ENCODE measurements around the gene GPANK1. TPM values are rescaled to one million over a fixed set of nuclear protein-coding genes. Genes with fewer than 3 reads are reported as not detected.

The GPANK1 gene
- total RNA-seq, 1 donor, result 11.9 TPM

DNA sequence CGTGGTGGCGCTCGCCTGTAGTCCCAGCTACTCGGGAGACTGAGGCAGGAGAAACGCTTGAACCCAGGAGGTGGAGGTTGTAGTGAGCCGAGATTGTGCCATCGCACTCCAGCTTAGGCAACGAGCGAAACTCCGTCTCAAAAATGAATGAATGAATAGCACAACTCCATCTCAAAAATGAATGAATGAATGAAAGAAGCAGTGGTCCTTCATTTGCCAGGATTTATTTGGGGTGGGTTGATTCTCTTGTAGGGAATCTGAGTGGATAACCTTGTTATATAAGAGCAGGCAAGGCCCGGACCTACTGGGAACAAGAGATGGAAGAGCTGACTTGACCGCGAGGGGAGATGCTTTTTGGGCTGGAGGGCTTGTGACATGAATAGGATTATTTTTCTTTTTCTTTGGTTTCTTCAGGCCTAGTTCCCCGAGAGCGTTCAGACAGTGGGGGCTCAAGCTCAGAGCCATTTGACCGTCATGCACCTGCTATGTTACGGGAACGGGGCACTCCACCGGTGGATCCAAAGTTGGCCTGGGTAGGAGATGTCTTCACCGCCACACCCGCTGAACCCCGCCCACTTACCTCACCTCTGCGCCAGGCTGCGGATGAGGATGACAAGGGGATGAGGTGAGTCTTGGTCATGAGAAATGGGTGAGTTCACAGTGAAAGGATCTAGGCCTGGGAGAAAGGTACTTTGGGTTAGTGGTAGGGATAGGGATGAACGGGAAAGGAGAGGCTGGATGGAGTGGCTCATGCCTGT lies 34.4 kb downstream of the GPANK1 start:
- Histone ChIP-seq H3K27me3 (ENCODE audit: insufficient read depth, low read length) (no peaks in the 10 kb centered on the region), H3K4me1 (ENCODE audit: insufficient read depth, low read length) (no peaks in the 10 kb centered on the region), H3K9me3 (ENCODE audit: low read depth, low read length) (no peaks in the 10 kb centered on the region), H3K4me3 (ENCODE audit: low read length) (no peak overlapping the region)

DNA sequence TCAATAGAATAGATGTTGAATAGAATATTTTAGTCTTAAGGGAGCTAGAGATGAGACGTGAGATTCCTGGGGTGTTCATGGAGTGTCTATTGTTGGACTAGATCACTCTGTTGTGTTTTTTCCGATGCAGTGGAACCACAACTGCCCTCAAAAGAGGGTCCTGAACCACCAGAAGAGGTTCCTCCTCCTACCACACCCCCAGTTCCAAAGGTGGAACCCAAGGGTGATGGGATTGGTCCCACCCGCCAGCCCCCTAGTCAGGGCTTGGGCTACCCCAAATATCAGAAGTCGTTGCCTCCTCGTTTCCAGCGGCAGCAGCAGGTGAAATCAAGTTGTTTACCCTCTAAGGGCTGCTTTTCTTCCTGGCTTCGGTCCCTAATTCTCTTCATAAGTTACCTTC lies 35.8 kb downstream of the GPANK1 start:
- Histone ChIP-seq H3K4me3 (ENCODE audit: low read length) (no peak overlapping the region), H3K27me3 (ENCODE audit: insufficient read depth, low read length) (no peaks in the 10 kb centered on the region), H3K4me1 (ENCODE audit: insufficient read depth, low read length) (no peaks in the 10 kb centered on the region), H3K9me3 (ENCODE audit: low read depth, low read length) (no peaks in the 10 kb centered on the region)

DNA sequence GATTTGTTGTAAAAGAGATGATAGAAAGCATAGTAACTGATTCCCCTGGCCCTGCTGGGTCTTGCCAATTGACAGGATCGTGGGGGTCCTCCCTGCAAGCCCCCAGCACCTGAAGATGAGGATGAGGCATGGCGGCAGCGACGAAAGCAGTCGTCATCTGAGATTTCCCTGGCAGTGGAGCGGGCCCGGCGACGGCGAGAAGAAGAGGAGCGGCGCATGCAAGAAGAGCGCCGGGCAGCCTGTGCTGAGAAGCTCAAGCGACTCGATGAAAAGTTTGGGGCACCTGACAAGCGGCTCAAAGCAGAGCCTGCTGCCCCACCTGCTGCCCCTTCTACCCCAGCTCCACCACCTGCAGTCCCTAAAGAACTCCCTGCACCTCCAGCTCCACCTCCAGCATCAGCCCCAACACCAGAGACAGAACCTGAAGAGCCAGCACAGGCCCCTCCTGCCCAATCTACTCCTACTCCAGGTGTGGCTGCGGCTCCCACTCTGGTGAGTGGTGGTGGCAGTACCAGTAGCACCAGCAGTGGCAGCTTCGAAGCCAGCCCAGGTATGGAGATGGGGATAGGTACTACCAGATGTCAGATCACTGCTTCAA lies 37.0 kb downstream of the GPANK1 start:
- Histone ChIP-seq H3K9me3 (ENCODE audit: low read depth, low read length) (no peaks in the 10 kb centered on the region), H3K4me1 (ENCODE audit: insufficient read depth, low read length) (peaks cover 7% of the 10 kb centered on the region), H3K27me3 (ENCODE audit: insufficient read depth, low read length) (no peaks in the 10 kb centered on the region), H3K4me3 (ENCODE audit: low read length) (no peak overlapping the region)

DNA sequence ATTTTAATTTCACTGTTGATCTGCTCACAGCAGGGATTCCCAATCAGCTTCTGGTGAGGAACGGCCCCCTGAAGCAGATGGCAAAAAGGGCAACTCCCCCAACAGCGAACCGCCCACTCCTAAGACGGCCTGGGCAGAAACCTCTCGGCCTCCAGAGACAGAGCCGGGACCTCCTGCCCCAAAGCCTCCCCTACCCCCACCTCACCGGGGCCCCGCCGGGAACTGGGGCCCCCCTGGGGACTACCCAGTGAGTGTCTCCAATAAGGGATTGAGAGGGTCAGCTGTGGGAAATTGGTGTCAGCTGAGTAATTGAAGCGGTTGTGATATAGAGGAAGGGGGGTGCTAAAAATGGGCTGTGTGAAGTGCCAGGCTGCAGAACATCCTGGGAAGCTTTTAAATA lies 37.8 kb downstream of the GPANK1 start:
- Histone ChIP-seq H3K27me3 (ENCODE audit: insufficient read depth, low read length) (no peaks in the 10 kb centered on the region), H3K4me1 (ENCODE audit: insufficient read depth, low read length) (peaks cover 15% of the 10 kb centered on the region), H3K4me3 (ENCODE audit: low read length) (no peak overlapping the region), H3K9me3 (ENCODE audit: low read depth, low read length) (no peaks in the 10 kb centered on the region)

DNA sequence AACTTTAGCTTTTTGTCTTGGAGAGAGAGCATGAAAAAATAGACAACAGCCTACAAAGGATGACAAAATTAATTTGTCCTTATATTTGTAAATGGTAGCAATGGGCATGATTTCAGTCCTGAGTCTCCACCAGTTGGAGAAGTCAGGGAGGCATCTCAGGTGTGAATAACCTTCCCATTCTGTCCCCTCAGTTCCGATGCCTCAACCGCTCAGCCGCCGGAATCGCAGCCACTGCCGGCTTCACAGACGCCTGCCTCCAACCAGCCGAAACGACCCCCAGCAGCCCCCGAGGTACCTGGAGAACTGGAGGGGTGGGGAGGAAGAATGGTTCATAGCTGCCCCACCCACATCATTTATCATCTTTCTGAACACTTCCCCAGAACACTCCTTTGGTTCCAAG lies 40.7 kb downstream of the GPANK1 start:
- Histone ChIP-seq H3K9me3 (ENCODE audit: low read depth, low read length) (no peaks in the 10 kb centered on the region), H3K27me3 (ENCODE audit: insufficient read depth, low read length) (no peaks in the 10 kb centered on the region), H3K4me3 (ENCODE audit: low read length) (no peak overlapping the region), H3K4me1 (ENCODE audit: insufficient read depth, low read length) (peaks cover 31% of the 10 kb centered on the region)

DNA sequence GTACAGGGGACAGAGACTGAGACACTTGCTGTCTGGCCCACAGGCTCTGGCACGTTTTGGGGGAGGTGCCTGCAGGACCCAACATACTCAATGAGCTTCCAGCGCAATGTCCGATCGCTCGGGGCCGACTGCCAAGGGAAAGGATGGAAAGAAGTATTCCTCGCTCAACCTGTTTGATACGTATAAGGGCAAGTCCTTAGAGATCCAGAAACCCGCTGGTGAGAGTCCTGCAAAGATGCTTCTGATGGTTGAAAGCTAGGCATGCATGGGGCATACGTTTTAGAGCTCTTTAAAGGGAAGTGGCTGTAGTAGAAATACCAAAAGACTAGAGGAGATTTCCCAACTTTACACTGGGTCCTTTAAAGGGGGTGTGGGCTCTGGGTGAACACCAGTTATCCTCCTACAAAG lies 42.1 kb downstream of the GPANK1 start:
- Histone ChIP-seq H3K27me3 (ENCODE audit: insufficient read depth, low read length) (no peaks in the 10 kb centered on the region), H3K9me3 (ENCODE audit: low read depth, low read length) (no peaks in the 10 kb centered on the region), H3K4me3 (ENCODE audit: low read length) (no peak overlapping the region), H3K4me1 (ENCODE audit: insufficient read depth, low read length) (peaks cover 37% of the 10 kb centered on the region)

DNA sequence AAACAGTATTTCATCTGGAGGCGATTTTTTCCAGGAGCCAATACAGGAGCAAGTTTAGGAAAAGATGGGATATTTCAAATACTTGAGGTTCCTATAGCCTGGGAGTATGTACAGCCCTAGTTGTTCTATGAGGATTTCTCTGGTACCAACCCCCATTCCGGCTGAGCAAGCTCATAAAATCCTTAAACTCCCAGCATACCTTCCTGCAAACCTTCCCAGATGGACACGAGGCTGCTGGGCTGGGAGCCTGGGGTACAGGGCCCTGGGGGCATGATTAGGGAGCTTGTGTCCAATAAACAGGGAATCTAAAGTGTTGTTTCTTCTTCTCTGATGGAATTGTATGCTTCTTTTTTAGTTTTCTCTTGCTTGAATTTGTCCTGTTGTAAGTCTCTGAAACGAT lies 42.8 kb downstream of the GPANK1 start:
- Histone ChIP-seq H3K27me3 (ENCODE audit: insufficient read depth, low read length) (no peaks in the 10 kb centered on the region), H3K4me3 (ENCODE audit: low read length) (no peak overlapping the region), H3K9me3 (ENCODE audit: low read depth, low read length) (no peaks in the 10 kb centered on the region), H3K4me1 (ENCODE audit: insufficient read depth, low read length) (peaks cover 43% of the 10 kb centered on the region)

DNA sequence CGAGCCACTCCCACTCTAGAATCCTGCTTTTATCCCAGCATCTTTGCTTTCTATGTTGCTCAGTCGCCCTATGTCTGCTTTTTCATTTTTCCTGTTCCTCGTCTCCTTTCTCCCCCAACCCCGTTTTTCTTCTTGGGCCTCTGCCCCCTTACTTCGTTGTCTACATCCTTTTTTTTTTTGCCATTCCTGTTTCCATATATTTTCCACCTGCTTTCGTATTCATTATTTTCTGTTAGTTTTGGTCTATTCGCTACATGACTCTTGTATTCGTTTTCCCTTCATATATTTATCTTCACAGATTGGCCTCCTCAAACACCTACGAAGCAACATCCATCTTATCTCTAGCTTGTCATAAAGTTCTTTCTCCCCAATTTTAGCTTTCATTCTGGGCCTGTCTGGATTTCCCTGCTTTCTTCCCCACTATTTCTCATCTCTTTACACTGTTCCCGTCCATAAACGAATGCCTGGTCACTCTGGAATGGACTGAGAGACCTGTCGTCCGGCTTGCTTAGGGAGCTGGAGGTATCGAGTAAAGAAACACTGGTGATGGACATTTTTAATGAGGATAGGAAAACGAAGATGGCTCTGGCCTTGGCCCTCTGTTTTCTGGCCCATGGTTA lies 43.4 kb downstream of the GPANK1 start:
- peak overlapping the region; percentile 77 for H3K4me3 ChIP-seq (ENCODE audit: low read length)
- no peaks in the 10 kb centered on the region for H3K27me3 ChIP-seq (ENCODE audit: insufficient read depth, low read length)
- peaks cover 48% of the 10 kb centered on the region for H3K4me1 ChIP-seq (ENCODE audit: insufficient read depth, low read length)
- no peaks in the 10 kb centered on the region for H3K9me3 ChIP-seq (ENCODE audit: low read depth, low read length)

DNA sequence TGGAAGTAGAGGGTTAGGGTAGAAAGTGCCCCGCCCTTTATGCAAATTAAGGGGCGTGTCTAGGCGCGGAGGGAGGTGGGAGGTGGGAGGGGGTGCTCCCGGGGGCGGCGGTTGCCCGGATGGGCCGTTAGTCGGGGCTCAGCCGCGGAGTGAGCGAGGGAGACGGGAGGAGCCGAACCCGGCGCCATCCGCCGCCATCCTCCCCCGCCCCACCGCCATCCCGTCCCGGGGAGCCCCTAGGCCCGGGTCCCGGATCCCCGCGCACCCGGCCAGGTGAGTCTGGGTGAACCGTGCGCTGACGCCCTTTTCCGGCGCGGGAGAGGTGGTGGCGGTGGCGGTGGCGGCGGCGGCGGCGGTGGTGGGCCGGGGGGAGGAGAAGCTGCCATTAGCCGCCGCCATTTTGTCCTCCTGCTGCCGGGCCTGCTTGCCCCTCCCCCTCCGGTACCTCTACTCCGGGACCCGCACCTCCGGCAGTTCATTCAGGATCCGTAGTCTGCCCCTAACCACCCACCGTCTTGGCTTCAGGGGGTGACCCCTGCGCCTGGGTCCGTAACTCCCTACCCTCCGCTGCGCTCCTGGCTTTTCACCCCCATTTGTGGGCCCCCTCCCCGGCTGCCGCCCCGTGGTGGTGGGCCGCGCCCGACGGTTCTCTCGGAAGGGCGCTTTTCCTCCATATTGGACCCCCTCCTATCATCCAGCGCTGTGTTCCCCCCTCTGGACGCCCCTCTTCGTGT lies 44.0 kb downstream of the GPANK1 start, which contains the start of gene PRRC2A:
Gene PRRC2A, plus strand, starts transcription at position 130 of the 734 bp plus-strand sequence. CDS start 2,075 bp downstream, outside the sequence.
- peaks cover 55% of the 10 kb centered on the region for H3K4me1 ChIP-seq (ENCODE audit: insufficient read depth, low read length)
- no peaks in the 10 kb centered on the region for H3K27me3 ChIP-seq (ENCODE audit: insufficient read depth, low read length)
- H3K9me3 ChIP-seq (ENCODE audit: low read depth, low read length), result no peaks in the 10 kb centered on the region
- peak within 1 kb of the TSS; percentile 77 for H3K4me3 ChIP-seq (ENCODE audit: low read length)

DNA sequence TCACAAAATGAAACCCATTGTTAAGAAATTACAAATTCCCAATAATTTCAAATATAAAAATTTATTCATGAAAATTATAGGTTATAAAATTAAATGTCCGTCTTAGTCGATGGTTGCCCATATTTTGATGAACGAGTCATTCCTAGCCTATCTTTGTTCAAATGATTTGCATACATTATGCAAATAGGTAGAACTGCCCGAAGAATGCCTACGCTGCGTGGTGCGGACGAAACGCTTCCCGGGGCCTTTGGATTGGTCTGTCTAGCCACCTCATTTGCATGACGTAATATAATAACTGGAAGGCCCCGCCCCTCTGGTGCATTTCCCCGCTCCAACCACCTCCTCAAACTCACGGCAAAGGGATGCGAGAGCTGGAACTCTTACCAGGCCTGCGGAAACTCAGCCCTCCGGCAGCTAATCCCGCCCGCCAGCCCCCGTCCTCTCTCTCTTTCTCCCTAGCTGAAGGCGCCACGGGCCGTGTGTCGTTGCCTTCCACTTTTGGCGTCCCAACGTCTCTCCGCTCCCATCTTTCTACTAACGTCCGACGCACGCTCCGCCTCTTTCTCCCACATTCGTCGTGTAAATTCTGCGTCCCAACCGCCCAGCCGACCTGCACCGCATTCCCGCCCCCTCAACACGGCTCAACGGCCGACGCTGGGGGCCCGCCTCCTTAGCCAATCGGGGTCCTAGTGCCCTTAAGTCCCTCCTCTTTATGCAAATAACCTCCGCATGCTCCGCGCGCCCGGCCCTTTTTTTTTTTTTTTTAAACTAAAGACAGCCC lies 44.8 kb downstream of the GPANK1 start:
- Histone ChIP-seq H3K27me3 (ENCODE audit: insufficient read depth, low read length) (no peaks in the 10 kb centered on the region), H3K4me1 (ENCODE audit: insufficient read depth, low read length) (peaks cover 63% of the 10 kb centered on the region), H3K4me3 (ENCODE audit: low read length) (peak overlapping the region; percentile 77), H3K9me3 (ENCODE audit: low read depth, low read length) (no peaks in the 10 kb centered on the region)

DNA sequence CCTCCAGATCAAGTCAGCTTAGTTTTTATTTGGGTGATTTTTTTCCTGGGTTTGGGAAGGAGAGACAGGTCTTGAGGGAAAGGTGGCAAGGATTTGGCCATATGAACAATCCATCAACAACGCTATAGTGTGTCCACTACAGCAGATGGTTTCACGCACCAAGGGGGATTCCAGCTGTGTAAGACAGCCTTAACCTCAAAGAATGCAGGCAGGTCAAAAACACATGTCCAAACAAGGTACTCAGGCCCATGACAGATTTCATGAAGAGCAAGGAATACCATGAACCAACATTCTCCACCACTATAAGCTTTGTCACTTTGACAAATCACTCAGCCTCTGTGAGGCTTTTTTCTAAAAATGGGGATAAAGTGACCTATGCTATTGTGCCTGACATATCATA lies 47.8 kb downstream of the GPANK1 start:
- Histone ChIP-seq H3K9me3 (ENCODE audit: low read depth, low read length) (no peaks in the 10 kb centered on the region), H3K27me3 (ENCODE audit: insufficient read depth, low read length) (no peaks in the 10 kb centered on the region), H3K4me1 (ENCODE audit: insufficient read depth, low read length) (peaks cover 67% of the 10 kb centered on the region), H3K4me3 (ENCODE audit: low read length) (no peak overlapping the region)

DNA sequence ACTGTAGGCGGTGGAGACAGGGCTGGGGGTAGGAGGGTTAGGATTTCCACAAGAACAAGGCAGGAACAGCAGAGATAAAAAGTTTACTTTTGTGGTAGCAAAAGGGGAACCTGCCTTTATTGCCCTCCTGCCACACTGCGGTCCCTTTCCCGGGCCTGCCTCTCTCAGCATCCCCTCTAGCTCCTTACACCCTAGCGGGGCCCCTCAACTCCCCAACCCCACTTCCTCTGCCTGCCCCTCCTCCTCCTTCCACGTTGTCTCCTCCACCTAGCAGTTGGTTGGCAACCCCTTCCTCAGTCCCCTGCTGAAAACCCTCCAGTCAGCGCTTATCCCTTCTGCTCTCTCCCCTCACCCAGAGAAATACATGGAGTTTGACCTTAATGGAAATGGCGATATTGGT lies 49.0 kb downstream of the GPANK1 start:
- Histone ChIP-seq H3K4me3 (ENCODE audit: low read length) (peak overlapping the region; percentile 60), H3K27me3 (ENCODE audit: insufficient read depth, low read length) (no peaks in the 10 kb centered on the region), H3K4me1 (ENCODE audit: insufficient read depth, low read length) (peaks cover 60% of the 10 kb centered on the region)

DNA sequence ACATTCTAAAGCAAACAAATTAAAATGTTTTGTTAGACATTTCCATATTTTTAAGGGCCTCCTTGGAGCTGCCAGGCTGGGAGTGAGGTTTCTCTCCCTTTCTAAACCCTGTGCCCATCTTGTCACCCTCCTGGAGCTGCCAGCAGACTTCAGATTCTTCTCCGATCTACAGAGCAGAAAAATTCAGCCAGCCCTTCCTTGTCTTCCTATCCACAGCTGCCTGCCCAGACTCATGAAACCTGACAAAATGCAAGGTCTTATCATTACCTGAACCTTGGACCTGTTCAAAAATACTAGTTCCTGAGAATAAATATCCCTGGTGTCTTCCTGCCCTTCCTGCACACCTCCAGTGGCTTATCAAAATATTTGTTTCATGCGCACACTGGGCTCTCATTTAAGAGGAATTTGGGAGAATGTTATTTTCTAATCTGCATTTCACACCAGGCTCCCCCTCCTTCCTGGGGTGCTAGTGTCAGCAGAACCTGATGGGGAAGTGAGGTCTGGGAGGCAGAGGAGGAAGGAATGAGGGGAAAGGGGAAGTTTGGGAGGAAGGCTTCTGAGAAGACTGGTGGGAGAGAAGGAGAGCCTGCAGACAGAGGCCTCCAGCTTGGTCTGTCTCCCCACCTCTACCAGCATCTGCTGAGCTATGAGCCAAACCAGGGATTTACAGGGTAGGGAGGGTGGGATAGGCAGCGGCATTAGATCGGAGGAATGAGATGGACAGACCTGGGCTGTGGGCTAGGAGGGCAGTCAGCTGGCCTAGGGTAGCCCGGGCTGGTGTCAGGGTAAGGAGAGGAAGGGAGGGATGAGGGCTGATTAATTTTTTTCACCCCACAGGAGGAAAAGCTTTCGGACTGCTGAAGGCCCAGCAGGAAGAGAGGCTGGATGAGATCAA lies 49.9 kb downstream of the GPANK1 start, which contains the start of gene AIF1:
Gene AIF1, plus strand, starts transcription at position 551 of the 895 bp plus-strand sequence. Its CDS starts 96 bp downstream, at position 647.
- peaks cover 61% of the 10 kb centered on the region for H3K4me1 ChIP-seq (ENCODE audit: insufficient read depth, low read length)

More for the DNA sequence above, 49.0 kb downstream of the GPANK1 start:
- H3K9me3 ChIP-seq (ENCODE audit: low read depth, low read length), result no peaks in the 10 kb centered on the region

More for the DNA sequence above, 49.9 kb downstream of the GPANK1 start, which contains the start of gene AIF1:
- Histone ChIP-seq H3K27me3 (ENCODE audit: insufficient read depth, low read length) (no peaks in the 10 kb centered on the region), H3K4me3 (ENCODE audit: low read length) (peak within 1 kb of the TSS; percentile 60), H3K9me3 (ENCODE audit: low read depth, low read length) (no peaks in the 10 kb centered on the region)

Measured in mononuclear cell (primary cell).